ENCODE results near the gene TEX2.

The TEX2 gene

GRCh38 chr17:64115043-64115698 is 147.9 kb downstream of the TEX2 start:
- no peak for DNase-seq (ENCODE audit: low spot score)

- no peak for DNase-seq (ENCODE audit: low spot score)
Measured at GRCh38 chr17:64113006-64113405, 150.1 kb downstream of the TEX2 start.

GRCh38 chr17:64111831-64112230 is 151.2 kb downstream of the TEX2 start:
- DNase-seq (ENCODE audit: low spot score): no peak

DNA sequence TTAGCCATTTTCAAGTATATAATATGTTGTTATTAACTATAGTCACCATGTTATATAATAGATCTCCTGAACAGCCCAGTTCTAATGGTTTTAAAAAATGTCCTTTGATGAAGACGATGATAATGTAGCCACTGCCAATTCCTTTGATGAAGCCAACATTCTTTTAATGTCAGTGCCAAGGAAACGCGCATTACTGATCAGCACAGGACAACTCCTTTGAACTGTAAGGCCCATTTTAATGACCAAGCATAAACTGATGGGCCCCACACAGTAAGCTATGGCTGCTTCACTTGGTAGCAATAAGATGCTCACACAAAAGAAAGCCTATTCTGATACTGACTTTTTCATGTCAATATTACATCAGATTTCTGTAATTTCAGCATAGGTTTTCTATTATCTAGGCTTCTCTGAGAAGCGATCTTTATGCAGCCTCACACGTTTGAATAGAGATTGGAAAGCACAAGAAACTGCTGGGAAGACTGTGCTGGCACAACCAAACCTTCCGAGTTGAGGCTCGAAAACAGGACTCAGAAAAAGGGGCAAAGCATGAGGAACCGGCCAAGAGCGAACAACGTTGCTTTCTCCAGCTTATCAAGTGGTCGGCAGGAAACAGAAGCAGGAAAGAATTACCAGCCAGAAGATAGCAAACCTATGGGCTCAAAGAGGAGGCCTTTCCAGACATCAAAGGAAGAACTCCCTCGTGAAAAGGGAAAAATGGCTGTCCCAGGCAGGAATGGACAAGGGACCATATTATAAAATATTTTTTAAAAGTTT is 152.5 kb downstream of the TEX2 start:
- no peak for DNase-seq (ENCODE audit: low spot score)

GRCh38 chr17:64109400-64109799 is 153.7 kb downstream of the TEX2 start:
- no peak for DNase-seq (ENCODE audit: low spot score)

DNA sequence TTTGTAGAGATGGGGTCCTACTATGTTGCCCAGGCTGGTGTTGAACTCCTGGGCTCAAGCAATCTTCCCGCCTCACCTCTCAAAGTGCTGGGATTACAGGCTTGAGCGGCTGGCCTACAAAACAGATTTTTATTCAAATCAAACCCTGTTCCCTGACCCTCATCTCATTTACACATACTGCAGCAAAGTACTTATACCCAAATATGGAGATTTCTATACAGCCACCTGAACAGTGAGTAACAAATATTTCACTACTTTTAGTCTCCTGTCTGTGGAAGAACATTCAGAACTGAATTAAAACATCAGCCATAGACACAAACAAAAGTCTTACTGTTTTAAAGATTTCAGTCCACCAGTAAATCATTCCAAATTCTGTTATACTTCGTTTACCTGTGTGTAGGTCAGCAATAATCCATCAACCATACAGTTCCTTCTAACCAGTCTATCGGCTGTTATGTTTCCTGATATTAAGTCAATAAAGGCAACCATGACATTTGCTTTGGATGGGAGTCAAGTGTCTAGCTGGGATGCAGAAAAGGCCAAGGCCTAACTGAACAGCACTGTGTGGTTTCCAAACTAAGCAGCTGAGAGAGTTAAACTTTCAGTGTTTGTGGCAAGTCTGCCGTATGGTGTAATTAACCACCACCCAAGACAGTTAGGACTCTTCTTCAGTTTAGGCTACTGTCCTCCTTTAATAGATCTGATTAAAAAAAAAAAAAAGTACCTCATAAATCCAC is 155.4 kb downstream of the TEX2 start:
- DNase-seq (ENCODE audit: low spot score): no peak

GRCh38 chr17:64106918-64107317 is 156.1 kb downstream of the TEX2 start:
- no peak for DNase-seq (ENCODE audit: low spot score)

DNA sequence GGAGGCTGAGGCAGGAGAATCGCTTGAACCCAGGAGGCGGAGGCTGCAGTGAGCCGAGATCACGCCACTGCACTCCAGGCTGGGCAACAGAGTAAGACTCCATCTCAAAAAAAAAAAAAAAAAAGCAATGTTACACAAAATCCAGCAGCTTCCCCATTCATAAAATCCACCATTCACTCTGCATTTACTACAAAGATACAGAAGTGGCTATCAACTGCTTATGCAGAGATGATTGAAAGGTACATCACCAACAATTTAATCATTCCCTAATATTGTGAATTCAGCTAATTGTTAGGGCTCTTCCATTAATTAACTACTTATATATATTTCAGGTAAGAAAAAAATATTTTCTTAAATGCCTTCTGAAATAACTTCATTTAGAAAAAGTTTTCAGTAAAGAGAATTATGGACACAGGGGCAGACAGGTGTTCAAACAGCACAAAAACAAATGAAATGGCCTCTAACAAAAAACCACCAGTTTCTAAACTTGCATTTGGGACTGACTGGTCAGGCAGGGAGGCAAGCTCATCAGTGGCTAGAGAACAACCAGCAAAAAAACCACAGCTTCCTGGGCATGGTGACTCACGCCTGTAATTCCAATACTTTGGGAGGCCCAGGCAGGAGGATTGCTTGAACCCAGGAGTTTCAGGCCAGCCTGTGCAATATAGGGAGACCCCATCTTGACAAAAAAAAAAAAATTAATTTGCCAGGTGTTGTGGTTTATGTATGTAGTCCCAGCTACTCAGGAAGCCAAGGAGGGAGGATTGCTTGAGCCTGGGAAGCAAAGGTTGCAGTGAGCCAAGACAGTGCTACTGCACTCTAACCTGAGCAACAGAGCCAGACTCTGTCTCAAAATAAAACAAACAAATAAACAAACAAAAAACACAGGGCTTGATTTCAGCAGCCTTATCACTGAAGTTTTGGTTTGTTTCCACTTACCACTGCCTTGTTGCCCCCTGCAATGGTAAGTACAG is 159.4 kb downstream of the TEX2 start:
- no peak for DNase-seq (ENCODE audit: low spot score)

GRCh38 chr17:64102627-64103390 is 160.3 kb downstream of the TEX2 start:
- no peak for DNase-seq (ENCODE audit: low spot score)

GRCh38 chr17:64099543-64099942 is 163.5 kb downstream of the TEX2 start:
- DNase-seq (ENCODE audit: low spot score): no peak
